ENCODE results near the gene PCNX2. TPM values are rescaled to one million over a fixed set of nuclear protein-coding genes. Genes with fewer than 3 reads are reported as not detected.

PCNX2 gene
- total RNA-seq, 1 experiment from 2014 or later, result 9.1 TPM

GRCh38 chr1:233015965-233016364 lies 279.6 kb downstream of the PCNX2 start:
- H3K9me3 ChIP-seq (ENCODE audit: low read depth, low read length, poor library complexity, severe bottlenecking), result no peaks in the 10 kb centered on the region
- H3K4me1 ChIP-seq (ENCODE audit: insufficient read depth, low read length, poor library complexity, severe bottlenecking), result peaks cover 12% of the 10 kb centered on the region
- ChIA-PET POLR2A (ENCODE audit: low non-redundant PET) (no interaction called here), CTCF (no interaction called here)
- H3K27me3 ChIP-seq (replicated peaks; ENCODE audit: insufficient read depth, low read depth, low read length, poor library complexity), result no peaks in the 10 kb centered on the region
- no TSS peak for BruUV-seq (replicated peaks)
- H3K36me3 ChIP-seq (ENCODE audit: insufficient read depth, low read length, poor library complexity, severe bottlenecking), result no peaks in the 10 kb centered on the region
- intact Hi-C loops (cut with micrococcal nuclease; ENCODE audit: unreplicated experiment), result no loop called here
- TF ChIP-seq CTCF (conservative IDR thresholded peaks at IDR 0.05; ENCODE audit: low read depth, low read length) (no peak), EZH2 (IDR thresholded peaks at IDR 0.05; ENCODE audit: borderline replicate concordance, low read depth, low read length, poor library complexity, severe bottlenecking) (no peak)
- no peak overlapping the region for H3K27ac ChIP-seq (ENCODE audit: low read depth, low read length, poor library complexity, severe bottlenecking)
- no peak for DNase-seq (ENCODE audit: low spot score)
- H3K4me3 ChIP-seq (ENCODE audit: low read depth, low read length, poor library complexity, severe bottlenecking), result no peak overlapping the region

GRCh38 chr1:233012021-233012420 lies 283.5 kb downstream of the PCNX2 start:
- CTCF ChIA-PET, result no interaction called here
- Histone ChIP-seq H3K27ac (ENCODE audit: low read depth, low read length, poor library complexity, severe bottlenecking) (no peak overlapping the region), H3K27me3 (replicated peaks; ENCODE audit: insufficient read depth, low read depth, low read length, poor library complexity) (no peaks in the 10 kb centered on the region), H3K9me3 (ENCODE audit: low read depth, low read length, poor library complexity, severe bottlenecking) (no peaks in the 10 kb centered on the region), H3K4me3 (ENCODE audit: low read depth, low read length, poor library complexity, severe bottlenecking) (no peak overlapping the region), H3K36me3 (ENCODE audit: insufficient read depth, low read length, poor library complexity, severe bottlenecking) (no peaks in the 10 kb centered on the region), H3K4me1 (ENCODE audit: insufficient read depth, low read length, poor library complexity, severe bottlenecking) (no peaks in the 10 kb centered on the region)
- BruUV-seq (replicated peaks), result no TSS peak
- TF ChIP-seq CTCF (conservative IDR thresholded peaks at IDR 0.05; ENCODE audit: low read depth, low read length), result no peak
- intact Hi-C loops (cut with micrococcal nuclease; ENCODE audit: unreplicated experiment), result no loop called here
- DNase-seq (ENCODE audit: low spot score), result no peak
- POLR2A ChIA-PET (ENCODE audit: low non-redundant PET), result no interaction called here

GRCh38 chr1:233010146-233010545 lies 285.4 kb downstream of the PCNX2 start:
- CTCF ChIA-PET, result no interaction called here

More at GRCh38 chr1:233010146-233010545, 285.4 kb downstream of the PCNX2 start:
- BruUV-seq (replicated peaks), result no TSS peak
- Histone ChIP-seq H3K4me3 (ENCODE audit: low read depth, low read length, poor library complexity, severe bottlenecking) (no peak overlapping the region), H3K27ac (ENCODE audit: low read depth, low read length, poor library complexity, severe bottlenecking) (no peak overlapping the region), H3K36me3 (ENCODE audit: insufficient read depth, low read length, poor library complexity, severe bottlenecking) (no peaks in the 10 kb centered on the region), H3K4me1 (ENCODE audit: insufficient read depth, low read length, poor library complexity, severe bottlenecking) (no peaks in the 10 kb centered on the region), H3K27me3 (replicated peaks; ENCODE audit: insufficient read depth, low read depth, low read length, poor library complexity) (no peaks in the 10 kb centered on the region), H3K9me3 (ENCODE audit: low read depth, low read length, poor library complexity, severe bottlenecking) (no peaks in the 10 kb centered on the region)
- POLR2A ChIA-PET (ENCODE audit: low non-redundant PET), result no interaction called here
- TF ChIP-seq CTCF (conservative IDR thresholded peaks at IDR 0.05; ENCODE audit: low read depth, low read length) (no peak), EZH2 (IDR thresholded peaks at IDR 0.05; ENCODE audit: borderline replicate concordance, low read depth, low read length, poor library complexity, severe bottlenecking) (no peak)
- no peak for DNase-seq (ENCODE audit: low spot score)
- intact Hi-C loops (cut with micrococcal nuclease; ENCODE audit: unreplicated experiment), result no loop called here
